Anterior cingulate cortex (tissue), 58 donors: ENCODE results near the gene PHLDA1.
A peak's percentile ranks its signal among the peaks of the same experiment; 100 is the strongest.

Experiments
- DNase-seq, 58 donors: peaks; one replicate each; lab custom pipeline; 2025; lab: John Stamatoyannopoulos, UW

Gene PHLDA1

DNA sequence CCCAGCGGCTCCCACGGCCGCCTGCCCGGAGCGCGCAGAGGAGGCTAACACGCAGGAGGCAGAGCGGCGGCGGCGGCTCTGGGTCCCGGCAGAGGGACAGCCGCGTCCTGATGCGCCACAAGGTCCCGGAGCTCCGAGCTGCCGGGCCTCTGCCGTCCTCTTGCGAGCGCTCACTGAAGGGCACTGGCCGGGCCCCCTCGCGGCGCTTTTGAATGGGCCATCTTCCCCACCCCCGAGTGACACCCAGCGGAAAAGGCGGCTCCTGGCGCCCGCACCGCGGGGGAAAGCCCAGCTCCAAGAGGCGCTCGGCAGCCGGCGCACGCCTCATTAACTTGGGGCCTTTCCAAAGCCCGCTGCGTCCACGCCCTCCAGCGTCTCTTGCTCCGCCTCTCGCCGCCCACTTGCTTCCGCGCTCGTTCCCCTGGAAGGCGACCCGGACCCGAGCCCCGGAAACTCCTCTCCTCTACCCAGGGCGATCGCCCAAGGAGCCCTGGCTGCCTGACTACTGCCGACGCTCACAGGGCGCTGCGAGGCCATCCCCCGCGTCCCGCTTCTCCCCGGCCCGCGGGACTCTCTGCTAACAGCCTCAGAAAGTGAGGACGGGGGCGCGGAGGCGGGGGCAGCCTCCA, at the start of gene PHLDA1:
Gene PHLDA1 (minus strand): TSS at position 363 of the 629 bp plus-strand sequence.
- DNase-seq, result peak; percentile 59 to 96 (median 90)

GRCh38 chr12:76080729-76081415, 49.3 kb upstream of the PHLDA1 start:
- DNase-seq, result no peak

DNA sequence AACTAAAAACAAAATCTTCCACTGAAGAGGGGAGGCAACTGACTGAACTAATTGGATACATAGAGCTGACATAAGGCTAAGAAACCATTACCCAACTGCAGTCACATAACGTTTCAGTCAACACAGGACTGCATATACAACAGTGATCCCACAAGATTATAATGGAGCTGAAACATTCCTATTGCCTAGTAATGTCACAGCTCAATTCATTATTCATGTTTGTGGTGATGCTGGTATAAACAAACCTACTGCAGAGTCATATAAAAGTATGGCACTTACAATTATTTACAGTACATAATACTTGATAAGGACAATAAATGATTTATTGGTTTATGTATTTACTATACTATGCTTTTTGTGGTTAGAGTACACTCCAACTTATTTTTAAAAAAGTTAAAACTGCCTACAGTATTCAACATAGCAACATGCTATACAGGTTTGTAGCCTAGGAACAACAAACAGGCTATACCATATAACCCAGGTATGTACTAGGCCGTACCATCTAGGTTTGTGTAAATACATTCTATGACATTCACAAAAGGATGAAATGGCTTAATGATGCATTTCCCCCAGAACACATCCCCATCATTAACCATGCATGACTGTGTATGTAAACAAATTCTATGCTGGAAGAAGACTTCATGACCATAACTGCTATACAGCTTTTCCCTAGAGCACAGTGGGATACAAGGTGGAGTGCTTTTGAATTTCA, 48.6 kb upstream of the PHLDA1 start:
- no peak for DNase-seq

DNA sequence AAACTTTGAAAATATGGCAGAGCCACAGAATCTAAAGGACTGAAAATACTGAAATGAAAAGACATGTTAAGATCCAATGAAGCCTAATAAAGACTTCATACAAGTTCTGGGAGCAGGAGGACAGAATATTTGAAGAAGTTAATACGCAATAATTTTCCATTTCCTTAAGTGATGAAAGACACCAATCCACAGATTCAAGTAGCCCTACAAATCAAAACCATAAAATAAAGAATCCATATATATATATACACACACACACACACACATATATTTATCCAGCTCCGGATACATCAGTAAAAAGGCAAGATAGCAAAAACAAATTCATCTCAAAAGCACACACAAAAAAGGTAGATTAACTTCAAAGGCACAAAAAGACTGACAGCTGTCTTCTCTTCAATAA, 47.2 kb upstream of the PHLDA1 start:
- DNase-seq, result no peak

DNA sequence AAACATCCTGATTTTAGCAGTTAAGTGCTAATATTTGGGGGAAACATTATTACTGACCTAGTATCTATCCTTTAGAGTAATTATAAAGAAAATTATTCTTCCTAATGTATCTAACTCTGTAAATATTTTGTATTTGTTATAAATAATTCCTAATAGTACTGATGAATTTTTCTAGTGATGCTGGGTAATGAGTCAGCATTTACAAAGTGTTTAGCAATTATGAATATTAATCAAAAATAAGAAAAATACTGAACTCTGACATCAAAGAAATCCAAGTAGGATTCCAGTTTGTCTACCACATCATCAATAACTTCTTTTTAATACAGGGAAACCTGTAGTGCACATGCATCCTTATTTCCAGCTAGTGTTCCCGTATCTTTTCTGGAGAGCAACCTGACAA, 43.9 kb upstream of the PHLDA1 start:
- DNase-seq, result no peak

DNA sequence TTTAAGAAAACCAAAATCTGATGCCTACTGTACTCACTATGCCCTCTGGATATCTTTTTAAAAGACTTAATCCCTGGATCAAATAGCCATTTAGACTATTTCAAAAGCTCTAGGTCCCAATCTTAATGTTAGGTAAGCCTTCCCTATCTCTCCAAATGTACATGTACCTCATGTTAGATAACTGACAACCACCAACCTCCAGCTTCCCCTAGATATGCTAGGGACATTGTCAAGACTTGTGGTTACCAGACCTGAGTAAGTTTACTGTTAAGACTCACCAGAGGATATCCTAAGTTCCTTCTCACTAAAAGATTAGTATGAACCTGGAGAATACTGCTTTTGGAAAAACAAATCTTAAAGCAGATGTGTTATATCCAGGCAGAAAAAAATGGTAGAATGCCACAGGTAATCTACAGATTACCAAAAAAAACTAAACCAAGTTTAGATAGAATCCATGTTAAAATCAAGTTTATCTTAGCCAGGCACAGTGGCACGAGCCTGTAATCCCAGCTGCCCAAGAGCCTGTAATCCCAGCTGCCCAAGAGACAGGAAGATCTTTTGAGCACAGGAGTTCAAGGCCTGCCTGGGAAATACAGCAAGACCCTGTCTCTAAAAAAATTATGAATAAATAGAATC, 43.2 kb upstream of the PHLDA1 start:
- no peak for DNase-seq

GRCh38 chr12:76073561-76073960, 42.0 kb upstream of the PHLDA1 start:
- no peak for DNase-seq

DNA sequence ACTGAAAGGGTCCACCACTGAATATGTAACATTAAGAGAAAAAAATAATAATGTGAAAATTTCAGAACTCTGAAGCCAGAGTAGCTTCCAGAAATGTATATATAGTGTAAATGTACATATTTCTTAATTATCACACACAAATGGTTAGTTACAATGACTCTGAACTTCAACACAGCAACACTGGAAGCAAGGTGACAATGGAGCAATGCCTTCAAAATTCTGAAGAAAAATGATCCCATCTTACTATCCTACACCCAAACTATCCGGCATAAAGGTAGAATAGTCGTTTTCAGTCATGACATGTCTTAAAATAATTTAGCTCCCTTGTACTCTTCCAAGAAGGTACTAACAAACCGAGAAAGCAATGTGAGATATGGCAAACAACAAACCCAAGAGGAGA, 41.0 kb upstream of the PHLDA1 start:
- no peak for DNase-seq

- DNase-seq, result no peak
These were observed 37.8 kb upstream of the PHLDA1 start for GRCh38 chr12:76069339-76069738.

GRCh38 chr12:76065917-76066316, 34.3 kb upstream of the PHLDA1 start:
- no peak for DNase-seq

DNA sequence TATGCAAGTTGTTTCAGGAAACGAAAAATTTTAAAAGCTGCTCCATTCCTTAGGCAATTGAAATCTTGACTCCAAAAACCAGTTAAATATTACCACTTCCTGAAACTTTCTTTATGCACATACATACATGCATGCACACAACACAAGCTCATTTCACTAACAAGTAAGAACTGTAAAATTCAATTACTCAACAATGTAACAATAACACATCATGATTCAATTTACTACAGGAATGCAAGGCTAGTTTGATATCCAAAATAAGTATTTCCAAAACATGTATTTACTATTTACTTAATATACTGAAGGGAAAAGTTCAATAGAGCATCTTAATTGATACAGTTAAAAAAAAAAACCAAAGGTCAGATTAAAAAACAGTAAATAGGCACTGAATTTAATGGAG, 33.3 kb upstream of the PHLDA1 start:
- DNase-seq, result no peak

DNA sequence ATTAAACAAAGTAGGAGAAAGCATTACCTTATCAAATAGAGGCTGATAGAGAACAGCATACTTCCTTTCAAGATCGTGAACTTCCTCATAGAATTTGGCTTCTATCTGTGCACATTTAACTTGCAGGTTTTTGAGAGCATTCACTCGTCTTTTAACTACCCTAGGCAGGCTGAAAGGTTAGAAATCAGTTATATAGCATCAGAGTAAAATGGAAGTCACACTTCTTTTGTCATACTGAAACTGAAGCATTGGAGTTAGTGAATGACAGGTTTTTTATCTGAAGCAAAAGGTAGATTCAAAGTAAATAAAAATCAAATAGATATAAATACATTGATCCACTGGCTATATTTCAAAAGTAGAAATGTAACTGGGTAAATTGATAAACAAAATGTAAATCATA, 28.5 kb upstream of the PHLDA1 start:
- no peak for DNase-seq

DNA sequence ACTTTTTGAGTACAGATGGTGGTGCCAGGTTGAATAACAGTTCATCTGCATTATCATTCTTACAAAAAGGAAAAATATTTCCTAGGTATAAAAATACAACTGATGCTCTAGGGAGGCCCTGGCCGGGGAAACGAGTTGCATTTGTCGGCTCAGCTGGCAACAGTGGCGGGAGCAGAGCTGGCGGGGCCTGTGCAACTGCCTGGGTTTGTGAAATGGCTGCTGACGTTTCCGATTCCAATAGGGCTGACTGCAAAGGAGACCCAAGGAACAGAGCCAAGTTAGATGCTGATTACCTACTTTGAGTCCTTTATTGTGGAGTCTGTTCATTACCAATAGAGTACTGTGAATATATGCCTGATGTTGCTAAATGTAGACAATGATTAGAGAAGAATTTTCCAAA, 25.8 kb upstream of the PHLDA1 start:
- DNase-seq, result peak in 27 of 58 donors; percentile 2 to 56 (median 23)

- DNase-seq, result no peak
These were observed 23.8 kb upstream of the PHLDA1 start for GRCh38 chr12:76055393-76055792.

GRCh38 chr12:76049575-76050251, 18.1 kb upstream of the PHLDA1 start:
- DNase-seq, result no peak

GRCh38 chr12:76047742-76048141, 16.2 kb upstream of the PHLDA1 start:
- no peak for DNase-seq

GRCh38 chr12:76047060-76047459, 15.5 kb upstream of the PHLDA1 start:
- no peak for DNase-seq

DNA sequence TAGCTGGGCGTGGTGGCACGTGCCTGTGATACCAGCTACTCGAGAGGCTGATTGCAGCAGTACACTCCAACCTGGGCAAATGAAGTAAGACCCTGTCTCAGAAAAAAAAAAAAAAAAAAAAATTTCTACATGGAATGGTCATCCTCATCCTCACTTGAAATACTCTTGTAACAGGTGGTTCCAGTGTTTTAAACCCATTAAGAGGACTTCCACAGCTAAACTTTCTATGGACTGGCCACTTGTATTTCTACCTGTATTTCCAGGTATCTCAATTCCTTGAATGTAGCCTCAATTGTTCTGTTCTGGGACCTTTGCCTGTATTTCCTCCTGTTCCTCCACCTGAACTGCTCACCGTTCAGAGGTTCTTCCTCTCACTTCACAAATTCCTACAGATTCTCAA, 11.8 kb upstream of the PHLDA1 start:
- no peak for DNase-seq

DNA sequence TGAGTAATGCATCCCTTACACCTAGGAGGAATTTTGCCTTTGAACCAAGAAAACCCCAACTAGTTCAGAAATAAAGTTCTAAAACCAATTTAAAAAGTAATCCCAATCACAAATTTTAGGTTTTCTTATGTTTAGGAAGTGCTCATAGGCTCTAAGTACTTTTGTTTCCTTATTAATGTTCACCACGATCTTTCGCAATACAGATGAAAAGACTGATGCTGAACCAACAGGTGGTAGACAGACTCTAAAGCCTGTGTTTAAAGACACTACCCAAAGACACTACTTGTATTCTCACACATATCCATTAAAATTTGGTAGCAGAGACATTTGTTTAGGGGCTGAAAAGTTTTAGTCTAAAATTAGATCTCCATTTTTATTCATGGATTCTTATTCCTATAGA, 10.6 kb upstream of the PHLDA1 start:
- no peak for DNase-seq

GRCh38 chr12:76041406-76041805, 9.8 kb upstream of the PHLDA1 start:
- no peak for DNase-seq

GRCh38 chr12:76040461-76040860, 8.9 kb upstream of the PHLDA1 start:
- no peak for DNase-seq
